Suprapubic skin (tissue), 4 donors: ENCODE data around the gene SHROOM3. TPM values are rescaled to one million over a fixed set of nuclear protein-coding genes. Genes with fewer than 3 reads are reported as not detected.

Source experiments
- DNase-seq, 2 donors: peaks; one replicate each; pipeline ENCODE4 v3.0.0-alpha.2; 2019; ENCODE audit warnings: low spot score in 2 of 2
- H3K27ac ChIP-seq: fragments of 200-600 bp; sonication (generic); one replicate; pipeline ENCODE4 v1.5.1; 2019
- H3K27me3 ChIP-seq: fragments of 200-600 bp; sonication (generic); one replicate; pipeline ENCODE4 v1.5.1; 2019
- H3K36me3 ChIP-seq: fragments of 200-600 bp; sonication (generic); one replicate; pipeline ENCODE4 v1.5.1; 2019
- H3K4me1 ChIP-seq: fragments of 200-600 bp; sonication (generic); one replicate; pipeline ENCODE4 v1.5.1; 2019
- H3K4me3 ChIP-seq: fragments of 200-600 bp; sonication (generic); one replicate; pipeline ENCODE4 v1.5.1; 2019; ENCODE audit warnings: mild to moderate bottlenecking
- H3K9me3 ChIP-seq: fragments of 200-600 bp; sonication (generic); one replicate; pipeline ENCODE4 v1.5.1; 2019
- EP300 ChIP-seq: sonication (generic); formaldehyde crosslinking; IDR thresholded peaks from one replicate; pipeline ENCODE4 v1.6.1; 2017; ENCODE audit warnings: antibody characterized with exemption
- POLR2A ChIP-seq, 2 donors: fragments of 450-650 bp; IDR thresholded peaks; one replicate each; pipeline ENCODE4 v1.6.1; 2017; ENCODE audit warnings: antibody characterized with exemption in 2 of 2, mild to moderate bottlenecking in 2 of 2, moderate library complexity in 2 of 2
- POLR2AphosphoS5 ChIP-seq, 3 donors: sonication (generic); formaldehyde crosslinking; IDR thresholded peaks; one replicate each; pipeline ENCODE4 v1.6.1; 2017; ENCODE audit warnings: antibody characterized with exemption in 3 of 3
- WGBS: methylation state at CpG from one replicate; pipeline ENCODE4 v1.1.5; 2018; 5-methylcytosine and 5-hydroxymethylcytosine counted together
- total RNA-seq, 4 donors: library from RNA; depleted of rRNA; stranded (reverse); fragments of >200 nt; gene quantifications; one replicate each; pipeline ENCODE4 v1.1.0, GENCODE V29; 2016
- TF ChIP-seq, protein P1 (sequence below), 2 donors: fragments of 200-600 bp in 1 of 2; fragments of 450-650 bp in 1 of 2; sonication (generic) in 1 of 2; IDR thresholded peaks; one replicate each; pipeline ENCODE4 v1.5.1; 2016 to 2019; ENCODE audit warnings: antibody characterized with exemption in 2 of 2, mild to moderate bottlenecking in 1 of 2, moderate library complexity in 1 of 2

SHROOM3 gene
- total RNA-seq, 4 donors from 2014 or later, result 25.7 to 41.4 (median 29.8) TPM

DNA sequence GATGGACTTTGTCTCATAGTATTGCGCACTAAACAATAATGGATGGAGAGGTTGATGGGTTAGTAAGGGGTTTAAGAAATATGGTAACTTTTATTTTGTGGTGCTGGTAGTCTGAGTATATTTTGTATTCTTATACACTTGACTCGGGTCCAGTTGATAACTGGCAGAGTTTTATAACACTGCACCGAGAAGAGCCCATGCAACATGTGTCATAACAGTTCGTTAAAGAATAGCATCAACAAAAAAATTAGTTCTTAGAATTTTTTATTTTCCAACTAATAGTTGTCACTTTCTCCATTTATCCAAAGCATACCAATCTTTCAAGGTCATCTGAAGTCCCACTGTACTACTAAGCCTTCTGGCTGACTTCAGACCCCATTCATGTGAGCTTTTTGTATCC, 287.8 kb downstream of the SHROOM3 start:
- no peak overlapping the region for H3K27ac ChIP-seq
- TF ChIP-seq POLR2A (IDR thresholded peaks at IDR 0.05) (no peak), POLR2AphosphoS5 (IDR thresholded peaks at IDR 0.05) (no peak), EP300 (no peak)
- TF ChIP-seq, protein P1, sequence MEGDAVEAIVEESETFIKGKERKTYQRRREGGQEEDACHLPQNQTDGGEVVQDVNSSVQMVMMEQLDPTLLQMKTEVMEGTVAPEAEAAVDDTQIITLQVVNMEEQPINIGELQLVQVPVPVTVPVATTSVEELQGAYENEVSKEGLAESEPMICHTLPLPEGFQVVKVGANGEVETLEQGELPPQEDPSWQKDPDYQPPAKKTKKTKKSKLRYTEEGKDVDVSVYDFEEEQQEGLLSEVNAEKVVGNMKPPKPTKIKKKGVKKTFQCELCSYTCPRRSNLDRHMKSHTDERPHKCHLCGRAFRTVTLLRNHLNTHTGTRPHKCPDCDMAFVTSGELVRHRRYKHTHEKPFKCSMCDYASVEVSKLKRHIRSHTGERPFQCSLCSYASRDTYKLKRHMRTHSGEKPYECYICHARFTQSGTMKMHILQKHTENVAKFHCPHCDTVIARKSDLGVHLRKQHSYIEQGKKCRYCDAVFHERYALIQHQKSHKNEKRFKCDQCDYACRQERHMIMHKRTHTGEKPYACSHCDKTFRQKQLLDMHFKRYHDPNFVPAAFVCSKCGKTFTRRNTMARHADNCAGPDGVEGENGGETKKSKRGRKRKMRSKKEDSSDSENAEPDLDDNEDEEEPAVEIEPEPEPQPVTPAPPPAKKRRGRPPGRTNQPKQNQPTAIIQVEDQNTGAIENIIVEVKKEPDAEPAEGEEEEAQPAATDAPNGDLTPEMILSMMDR (IDR thresholded peaks at IDR 0.05), result no peak
- WGBS, result 78% methylated on average over 4 of the region's 4 CpGs

DNA sequence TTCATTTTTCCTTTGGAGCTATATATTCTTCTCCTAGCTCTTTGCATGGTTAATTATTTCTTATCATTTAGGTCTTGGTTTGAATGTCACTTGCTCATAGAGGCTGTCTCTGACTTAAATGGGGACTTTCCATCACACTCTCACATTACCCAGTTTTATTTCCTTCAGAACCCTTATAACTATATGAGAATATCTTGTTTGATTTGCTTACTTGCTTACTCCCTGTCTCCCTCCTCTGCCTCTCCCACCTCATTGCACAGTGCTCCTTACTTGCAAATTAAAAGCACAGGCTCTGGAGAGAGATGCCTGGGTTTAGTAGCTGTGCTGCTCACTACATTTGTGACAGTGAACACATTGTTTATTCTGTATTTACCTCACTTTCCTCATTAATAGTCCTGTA, 288.3 kb downstream of the SHROOM3 start:
- H3K27me3 ChIP-seq, result no peaks in the 10 kb centered on the region
- H3K27ac ChIP-seq, result peak overlapping the region; percentile 9
- H3K4me3 ChIP-seq, result no peak overlapping the region
- peaks cover 23% of the 10 kb centered on the region for H3K4me1 ChIP-seq
- TF ChIP-seq POLR2A (IDR thresholded peaks at IDR 0.05) (no peak), POLR2AphosphoS5 (IDR thresholded peaks at IDR 0.05) (no peak), EP300 (no peak)
- TF ChIP-seq, protein P1 (IDR thresholded peaks at IDR 0.05), result no peak
- no peak for DNase-seq
- H3K9me3 ChIP-seq, result no peaks in the 10 kb centered on the region
- H3K36me3 ChIP-seq, result no peaks in the 10 kb centered on the region

More for the DNA sequence above, 287.8 kb downstream of the SHROOM3 start:
- no peak for DNase-seq
- Histone ChIP-seq H3K4me3 (no peak overlapping the region), H3K4me1 (peaks cover 26% of the 10 kb centered on the region), H3K9me3 (no peaks in the 10 kb centered on the region), H3K27me3 (no peaks in the 10 kb centered on the region), H3K36me3 (no peaks in the 10 kb centered on the region)

DNA sequence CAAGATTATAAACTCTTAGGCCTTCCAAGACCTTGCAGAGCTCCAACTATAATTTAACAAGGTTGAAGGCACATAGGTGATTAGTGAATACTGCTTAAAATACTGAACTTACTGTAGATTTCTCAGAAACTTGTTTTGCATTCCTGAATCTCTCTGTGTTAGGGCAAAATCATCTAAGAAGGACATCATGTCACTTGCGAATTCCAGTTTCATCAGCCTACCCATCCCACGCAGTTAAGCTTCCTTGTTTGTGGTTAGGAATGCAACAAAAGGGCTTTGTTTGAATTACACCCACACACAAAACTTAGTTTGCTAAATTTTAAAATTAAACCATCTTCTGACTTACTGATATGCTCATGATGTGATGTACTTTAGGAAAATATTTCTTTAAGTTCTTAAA, 288.9 kb downstream of the SHROOM3 start:
- peak overlapping the region; percentile 9 for H3K27ac ChIP-seq
- no peaks in the 10 kb centered on the region for H3K36me3 ChIP-seq
- 47% methylated on average over 2 of the region's 2 CpGs for WGBS
- H3K4me3 ChIP-seq, result no peak overlapping the region
- H3K27me3 ChIP-seq, result no peaks in the 10 kb centered on the region
- DNase-seq, result no peak
- no peak for TF ChIP-seq POLR2A (IDR thresholded peaks at IDR 0.05)
- TF ChIP-seq, protein P1 (IDR thresholded peaks at IDR 0.05), result no peak
- no peak for TF ChIP-seq EP300
- no peak for TF ChIP-seq POLR2AphosphoS5 (IDR thresholded peaks at IDR 0.05)
- H3K4me1 ChIP-seq, result peaks cover 18% of the 10 kb centered on the region
- H3K9me3 ChIP-seq, result no peaks in the 10 kb centered on the region

DNA sequence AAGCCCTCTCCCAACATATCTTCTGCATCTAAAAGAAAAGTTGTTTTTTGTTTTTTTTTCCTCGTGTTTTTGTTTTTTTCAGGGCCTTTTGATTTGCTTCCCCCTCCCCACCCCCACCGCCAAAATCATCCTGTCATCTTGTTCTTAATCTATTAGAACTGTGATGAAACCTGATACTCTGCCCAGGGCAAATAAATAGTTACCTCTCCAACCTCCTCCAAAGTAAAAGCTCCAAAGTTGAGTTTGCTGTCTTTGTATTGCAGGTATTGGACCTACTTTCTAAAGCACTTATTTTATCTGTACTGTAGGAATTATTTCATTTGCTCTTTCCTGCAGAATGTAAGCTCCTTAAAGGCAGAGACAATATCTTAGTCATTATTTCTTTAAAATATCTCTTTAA, 290.0 kb downstream of the SHROOM3 start:
- Histone ChIP-seq H3K9me3 (no peaks in the 10 kb centered on the region), H3K27ac (peak overlapping the region; percentile 14), H3K4me3 (no peak overlapping the region), H3K27me3 (no peaks in the 10 kb centered on the region), H3K36me3 (no peaks in the 10 kb centered on the region), H3K4me1 (peaks cover 9% of the 10 kb centered on the region)
- TF ChIP-seq, protein P1 (IDR thresholded peaks at IDR 0.05), result no peak
- no peak for TF ChIP-seq EP300
- TF ChIP-seq POLR2A (IDR thresholded peaks at IDR 0.05), result no peak
- no peak for TF ChIP-seq POLR2AphosphoS5 (IDR thresholded peaks at IDR 0.05)
- DNase-seq, result no peak
- WGBS, result 54% methylated on average over 2 of the region's 2 CpGs

DNA sequence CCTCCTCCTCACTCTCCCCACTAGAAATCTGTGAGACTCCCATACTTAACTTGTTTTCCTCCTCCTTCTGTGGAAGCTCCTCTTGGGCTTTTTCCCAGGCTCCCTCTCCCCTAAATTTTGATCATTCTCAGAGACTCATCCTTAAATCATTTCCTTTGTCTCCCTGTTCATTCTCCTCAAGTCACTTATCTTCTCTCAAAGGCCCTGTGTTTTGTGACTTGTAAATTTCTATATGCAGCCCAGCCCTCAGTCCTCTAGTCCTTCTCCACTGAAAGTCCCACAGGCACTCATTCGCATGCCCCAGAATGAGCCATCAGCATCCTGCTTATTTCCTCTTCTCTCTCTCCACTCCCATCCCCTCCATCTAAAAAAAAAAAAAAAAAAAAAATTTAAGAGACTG, 291.1 kb downstream of the SHROOM3 start:
- peaks cover 9% of the 10 kb centered on the region for H3K4me1 ChIP-seq
- no peaks in the 10 kb centered on the region for H3K36me3 ChIP-seq
- H3K9me3 ChIP-seq, result no peaks in the 10 kb centered on the region
- DNase-seq, result no peak
- no peak overlapping the region for H3K4me3 ChIP-seq
- no peak overlapping the region for H3K27ac ChIP-seq
- no peaks in the 10 kb centered on the region for H3K27me3 ChIP-seq
- WGBS, result 82% methylated on average over 1 of the region's 1 CpG
- TF ChIP-seq, protein P1 (IDR thresholded peaks at IDR 0.05), result no peak
- TF ChIP-seq EP300, result no peak
- no peak for TF ChIP-seq POLR2A (IDR thresholded peaks at IDR 0.05)
- no peak for TF ChIP-seq POLR2AphosphoS5 (IDR thresholded peaks at IDR 0.05)
